Retinal pigment epithelial cell (primary cell): Measurements from ENCODE around the gene WFDC1.

Source experiments
- DNase-seq: peaks from one replicate; pipeline ENCODE4 v3.0.0-alpha.2; 2010; ENCODE audit warnings: low read depth
- H3K4me3 ChIP-seq: 2 replicates; pipeline ENCODE4 v1.5.1; 2011; ENCODE audit warnings: mild to moderate bottlenecking, low read length, control low read depth, moderate library complexity
- TF ChIP-seq, protein P1 (sequence below): conservative IDR thresholded peaks from 2 replicates; pipeline ENCODE4 v1.5.1; 2011; ENCODE audit warnings: low read depth, low read length, control low read depth, inconsistent platforms

The WFDC1 gene

DNA sequence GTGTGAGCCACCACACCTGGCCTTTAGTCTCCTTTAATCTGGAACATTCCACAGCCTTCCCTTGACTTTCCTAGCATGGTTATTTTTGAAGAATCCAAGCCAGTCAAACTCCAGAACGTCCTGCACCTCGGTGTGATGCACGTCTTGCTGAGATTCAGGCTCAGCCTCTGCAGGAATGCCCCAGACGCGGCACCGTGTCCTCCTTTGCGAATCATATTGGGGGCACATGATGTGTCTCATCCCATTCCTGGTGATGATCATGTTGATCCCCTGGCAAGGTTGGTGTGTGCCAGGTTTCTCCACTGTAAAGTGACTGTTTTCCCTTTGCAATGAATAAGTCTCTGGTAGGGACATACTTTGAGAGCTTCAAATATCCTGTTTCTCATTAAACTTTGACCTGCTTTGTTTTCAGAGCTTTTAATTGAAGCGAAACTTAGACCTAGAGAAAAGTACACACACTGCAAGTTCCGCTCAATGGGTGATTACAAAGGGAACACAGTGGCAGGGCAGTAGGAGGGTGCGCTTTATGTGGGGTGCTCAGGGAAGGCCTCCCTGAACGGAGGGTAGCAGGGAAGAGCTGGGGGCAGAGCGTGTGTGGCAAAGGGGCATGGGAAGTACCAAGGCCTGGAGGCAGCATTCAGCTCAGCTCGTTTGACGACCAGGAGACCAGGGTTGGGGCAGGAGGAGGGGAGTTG lies 64.1 kb downstream of the WFDC1 start:
- no peak overlapping the region for H3K4me3 ChIP-seq
- DNase-seq: no peak
- TF ChIP-seq, protein P1, sequence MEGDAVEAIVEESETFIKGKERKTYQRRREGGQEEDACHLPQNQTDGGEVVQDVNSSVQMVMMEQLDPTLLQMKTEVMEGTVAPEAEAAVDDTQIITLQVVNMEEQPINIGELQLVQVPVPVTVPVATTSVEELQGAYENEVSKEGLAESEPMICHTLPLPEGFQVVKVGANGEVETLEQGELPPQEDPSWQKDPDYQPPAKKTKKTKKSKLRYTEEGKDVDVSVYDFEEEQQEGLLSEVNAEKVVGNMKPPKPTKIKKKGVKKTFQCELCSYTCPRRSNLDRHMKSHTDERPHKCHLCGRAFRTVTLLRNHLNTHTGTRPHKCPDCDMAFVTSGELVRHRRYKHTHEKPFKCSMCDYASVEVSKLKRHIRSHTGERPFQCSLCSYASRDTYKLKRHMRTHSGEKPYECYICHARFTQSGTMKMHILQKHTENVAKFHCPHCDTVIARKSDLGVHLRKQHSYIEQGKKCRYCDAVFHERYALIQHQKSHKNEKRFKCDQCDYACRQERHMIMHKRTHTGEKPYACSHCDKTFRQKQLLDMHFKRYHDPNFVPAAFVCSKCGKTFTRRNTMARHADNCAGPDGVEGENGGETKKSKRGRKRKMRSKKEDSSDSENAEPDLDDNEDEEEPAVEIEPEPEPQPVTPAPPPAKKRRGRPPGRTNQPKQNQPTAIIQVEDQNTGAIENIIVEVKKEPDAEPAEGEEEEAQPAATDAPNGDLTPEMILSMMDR: no peak

DNA sequence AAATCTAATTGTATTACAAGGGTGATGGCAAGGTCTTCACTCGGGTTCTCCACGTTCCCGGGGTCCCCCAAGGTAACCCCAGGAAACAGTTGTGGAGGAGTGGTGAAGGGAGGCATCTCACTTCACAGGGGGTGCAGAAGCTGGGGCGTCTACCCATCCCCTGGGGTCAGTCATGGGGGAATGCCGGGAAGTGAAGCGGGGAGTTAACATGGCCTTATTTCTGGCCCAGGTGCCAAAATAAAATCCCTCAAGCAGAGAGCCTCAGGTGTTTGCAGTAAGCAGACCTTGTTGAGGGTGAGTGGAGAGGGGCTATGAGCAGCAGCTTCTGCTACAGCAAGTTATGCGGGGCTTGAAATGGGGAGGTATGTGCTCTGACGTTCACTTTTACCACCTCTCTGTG lies 64.6 kb downstream of the WFDC1 start:
- H3K4me3 ChIP-seq: no peak overlapping the region
- TF ChIP-seq, protein P1: no peak
- DNase-seq: no peak

DNA sequence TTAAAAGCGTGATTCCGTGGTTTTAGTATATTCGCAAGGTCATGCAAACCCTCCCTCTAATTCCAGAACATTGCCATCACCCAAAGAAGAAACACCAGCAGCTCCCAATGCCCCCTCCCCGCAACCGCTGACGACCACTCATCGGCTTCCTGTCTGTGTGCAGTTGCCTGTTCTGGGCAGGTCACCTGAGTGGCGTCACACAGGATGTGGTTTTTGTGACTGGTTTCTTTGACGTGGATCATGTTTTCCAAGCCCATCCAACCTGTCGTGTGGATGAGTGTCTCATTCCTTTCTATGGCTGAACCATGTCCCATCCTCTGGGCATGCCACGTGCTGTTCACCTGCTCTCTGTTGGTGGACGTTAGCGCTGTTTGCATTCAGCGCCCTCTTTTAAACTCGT lies 65.5 kb downstream of the WFDC1 start:
- TF ChIP-seq, protein P1: no peak

DNA sequence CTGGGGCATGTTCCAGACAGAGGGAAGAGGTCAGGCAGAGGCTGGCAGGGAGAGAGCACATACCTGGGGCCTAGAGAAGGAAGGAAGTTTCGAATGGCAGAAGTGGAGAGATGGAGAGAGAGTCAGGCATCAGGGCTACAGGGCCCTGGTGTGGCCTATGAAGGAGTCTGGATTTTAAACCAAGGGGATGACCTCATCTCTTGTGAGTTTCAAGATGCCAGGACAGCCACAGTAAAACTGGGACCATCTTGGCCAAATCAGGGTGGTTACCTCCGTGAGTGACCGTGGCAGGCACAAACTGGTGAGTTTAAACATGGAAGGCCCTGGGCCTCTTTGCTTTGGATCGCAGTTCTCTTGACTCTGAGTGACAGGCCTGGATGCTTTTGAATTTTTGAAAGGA lies 66.1 kb downstream of the WFDC1 start:
- no peak for DNase-seq
- no peak overlapping the region for H3K4me3 ChIP-seq
- TF ChIP-seq, protein P1: no peak

More for the DNA sequence above, 65.5 kb downstream of the WFDC1 start:
- no peak for DNase-seq
- no peak overlapping the region for H3K4me3 ChIP-seq

DNA sequence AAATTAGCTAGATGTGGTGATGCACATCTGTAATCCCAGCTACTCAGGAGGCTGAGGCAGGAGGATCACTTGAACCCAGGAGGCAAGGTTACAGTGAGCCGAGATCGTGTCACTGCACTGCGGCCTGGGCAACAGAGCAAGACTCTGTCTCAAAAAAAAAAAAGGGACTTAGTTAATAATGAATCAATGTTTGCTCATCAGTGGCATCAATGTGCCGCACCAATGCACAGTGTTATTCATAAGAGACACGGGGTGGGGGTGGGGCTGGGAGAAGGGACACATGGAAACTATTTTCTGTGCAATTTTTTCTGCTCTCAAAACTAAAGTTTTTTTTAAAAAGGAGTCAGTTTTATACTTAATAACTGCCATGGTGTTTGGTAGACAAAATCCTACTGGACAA lies 66.9 kb downstream of the WFDC1 start:
- TF ChIP-seq, protein P1: no peak
- DNase-seq: no peak
- no peak overlapping the region for H3K4me3 ChIP-seq

DNA sequence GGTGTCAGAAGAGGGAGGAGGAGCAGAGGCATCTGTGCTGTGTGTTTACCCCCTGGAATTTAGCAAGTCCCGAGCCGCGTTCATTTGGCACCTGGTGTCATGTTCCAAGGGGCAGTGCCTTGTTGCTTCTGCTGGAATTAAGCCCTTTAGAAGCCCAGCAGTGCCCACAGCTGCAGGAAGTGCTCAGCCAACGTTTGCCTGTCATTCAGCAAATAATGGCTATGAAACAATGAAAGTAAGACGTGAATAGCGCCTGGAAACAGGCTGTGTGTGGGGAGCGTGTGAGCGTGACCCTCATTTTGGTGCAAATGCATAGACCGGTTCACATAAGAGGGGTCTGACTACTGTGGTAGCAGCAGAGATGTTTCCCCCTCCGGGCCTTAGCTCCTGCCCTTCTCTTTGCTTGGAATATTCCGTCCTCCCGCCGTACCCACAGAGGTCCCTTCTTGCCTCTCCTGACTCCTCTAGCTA lies 67.8 kb downstream of the WFDC1 start:
- DNase-seq: no peak
- TF ChIP-seq, protein P1: no peak
- no peak overlapping the region for H3K4me3 ChIP-seq

DNA sequence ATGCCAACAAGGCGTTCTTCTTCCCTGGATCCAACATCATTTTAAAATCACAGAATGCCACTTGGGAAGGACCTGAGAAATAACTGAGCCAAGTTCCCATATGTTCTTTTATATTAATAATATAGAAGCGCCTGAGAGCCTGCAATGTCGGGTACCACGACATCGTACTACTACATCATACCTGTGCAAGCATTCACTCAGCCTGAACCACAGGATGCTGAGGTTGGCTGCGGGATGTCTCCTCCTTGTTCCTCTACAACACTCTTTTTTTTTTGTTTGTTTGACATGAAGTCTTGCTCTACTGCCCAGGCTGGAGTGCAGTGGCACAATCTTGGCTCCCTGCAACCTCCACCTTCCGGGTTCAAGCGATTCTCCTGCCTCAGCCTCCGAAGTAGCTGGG lies 71.5 kb downstream of the WFDC1 start:
- TF ChIP-seq, protein P1: no peak
- DNase-seq: no peak
- H3K4me3 ChIP-seq: no peak overlapping the region
